HG03045 (cell line): ENCODE results near the gene MTPN.

Experiments used
- ATAC-seq: cut with Tn5 transposase; IDR thresholded peaks from one replicate; pipeline ENCODE4 v1.9.1; 2021; ENCODE audit warnings: mild to moderate bottlenecking, moderate library complexity; ENCODE audit not compliant: unreplicated experiment

MTPN gene

GRCh38 chr7:135990258-135990657 lies 13.1 kb upstream of the MTPN start:
- no peak for ATAC-seq

- no peak for ATAC-seq
Observed at GRCh38 chr7:135981958-135982646, 4.9 kb upstream of the MTPN start.

- peak; percentile 78 for ATAC-seq
Observed at GRCh38 chr7:135980665-135981180, 3.6 kb upstream of the MTPN start.

- ATAC-seq = no peak
Observed at GRCh38 chr7:135980012-135980551, 2.9 kb upstream of the MTPN start.

- ATAC-seq = no peak
Observed at GRCh38 chr7:135979471-135980011, 2.4 kb upstream of the MTPN start.

GRCh38 chr7:135978624-135979023 lies 1.5 kb upstream of the MTPN start:
- no peak for ATAC-seq

GRCh38 chr7:135977742-135978066 lies 545 bp upstream of the MTPN start:
- ATAC-seq = no peak

GRCh38 chr7:135976312-135977006 lies 700 bp downstream of the MTPN start:
- ATAC-seq = peak; percentile 7

- ATAC-seq = no peak
Observed at GRCh38 chr7:135975166-135975565, 2.0 kb downstream of the MTPN start.

- no peak for ATAC-seq
Observed at GRCh38 chr7:135974667-135975066, 2.5 kb downstream of the MTPN start.

GRCh38 chr7:135971366-135971725 lies 5.8 kb downstream of the MTPN start:
- no peak for ATAC-seq

- ATAC-seq = peak; percentile 68
Observed at GRCh38 chr7:135970682-135971365, 6.3 kb downstream of the MTPN start.

- ATAC-seq = no peak
Observed at GRCh38 chr7:135970045-135970444, 7.1 kb downstream of the MTPN start.

- ATAC-seq = no peak
Observed at GRCh38 chr7:135966341-135967043, 10.7 kb downstream of the MTPN start.

- ATAC-seq = no peak
Observed at GRCh38 chr7:135965602-135966001, 11.6 kb downstream of the MTPN start.

GRCh38 chr7:135964791-135965190 lies 12.4 kb downstream of the MTPN start:
- no peak for ATAC-seq

GRCh38 chr7:135964274-135964673 lies 12.9 kb downstream of the MTPN start:
- no peak for ATAC-seq

GRCh38 chr7:135962802-135963201 lies 14.4 kb downstream of the MTPN start:
- no peak for ATAC-seq

- ATAC-seq = no peak
Observed at GRCh38 chr7:135960709-135961451, 16.3 kb downstream of the MTPN start.
